Loucy (cell line): Measurements from ENCODE around the gene SMYD1.

Source experiments
- H2AFZ ChIP-seq: fragments of 200-600 bp; sonication (generic); 2 replicates; pipeline ENCODE4 v1.6.0; 2016; ENCODE audit warnings: antibody characterized with exemption, mild to moderate bottlenecking, low read length, moderate library complexity
- H3F3A ChIP-seq: fragments of 200-600 bp; 2 replicates; pipeline ENCODE4 v1.6.0; 2016; ENCODE audit warnings: antibody characterized with exemption, low read depth, mild to moderate bottlenecking
- H3K27me3 ChIP-seq: fragments of 200-600 bp; sonication (generic); 2 replicates; pipeline ENCODE4 v1.6.1; 2014; ENCODE audit warnings: low read length, mild to moderate bottlenecking; ENCODE audit not compliant: insufficient read depth, poor library complexity, severe bottlenecking
- H3K36me3 ChIP-seq: fragments of 200-600 bp; sonication (generic); 2 replicates; pipeline ENCODE4 v1.6.1; 2016; ENCODE audit warnings: low read length; ENCODE audit not compliant: insufficient read depth
- H3K4me1 ChIP-seq: fragments of 200-600 bp; sonication (generic); 2 replicates; pipeline ENCODE4 v1.5.1; 2014; ENCODE audit warnings: low read length, mild to moderate bottlenecking; ENCODE audit not compliant: insufficient read depth, poor library complexity, severe bottlenecking
- H3K4me2 ChIP-seq: fragments of 200-600 bp; sonication (generic); 2 replicates; pipeline ENCODE4 v1.6.0; 2014; ENCODE audit warnings: antibody characterized with exemption, low read length, low read depth, mild to moderate bottlenecking; ENCODE audit not compliant: poor library complexity, severe bottlenecking
- H3K4me3 ChIP-seq: fragments of 200-600 bp; sonication (generic); 2 replicates; pipeline ENCODE4 v1.5.1; 2014; ENCODE audit warnings: low read length, mild to moderate bottlenecking, mixed read lengths; ENCODE audit not compliant: poor library complexity, severe bottlenecking
- H3K79me2 ChIP-seq: fragments of 200-600 bp; sonication (generic); 2 replicates; pipeline ENCODE4 v1.6.1; 2014; ENCODE audit warnings: low read length; ENCODE audit not compliant: insufficient read depth
- H3K9ac ChIP-seq: fragments of 200-600 bp; sonication (generic); 2 replicates; pipeline ENCODE4 v1.6.0; 2014; ENCODE audit warnings: mild to moderate bottlenecking, low read depth, low read length, moderate library complexity; ENCODE audit not compliant: poor library complexity, severe bottlenecking
- H3K9me2 ChIP-seq: fragments of 200-600 bp; sonication (generic); replicated peaks from 2 replicates; pipeline ENCODE4 v1.6.1; 2016; ENCODE audit warnings: low read depth, low read length, mixed read lengths
- H3K9me3 ChIP-seq: fragments of 200-600 bp; sonication (generic); 2 replicates; pipeline ENCODE4 v1.6.1; 2014; ENCODE audit warnings: mild to moderate bottlenecking, antibody characterized with exemption, low read length, low read depth; ENCODE audit not compliant: insufficient read depth
- H4K20me1 ChIP-seq: fragments of 200-600 bp; sonication (generic); 2 replicates; pipeline ENCODE4 v1.6.0; 2014; ENCODE audit warnings: antibody characterized with exemption, low read length, mild to moderate bottlenecking; ENCODE audit not compliant: insufficient read depth, poor library complexity, severe bottlenecking
- EZH2phosphoT487 ChIP-seq: fragments of 200-600 bp; IDR thresholded peaks from 2 replicates; pipeline ENCODE4 v1.6.1; 2018; ENCODE audit warnings: antibody characterized with exemption, mild to moderate bottlenecking, moderate library complexity, borderline replicate concordance
- TF ChIP-seq, protein P1 (sequence below): fragments of 200-600 bp; sonication (generic); conservative IDR thresholded peaks from 2 replicates; pipeline ENCODE4 v1.5.1; 2014; ENCODE audit warnings: mild to moderate bottlenecking, antibody characterized with exemption, low read length

The SMYD1 gene

GRCh38 chr2:88144271-88144670 is 76.6 kb downstream of the SMYD1 start:
- Histone ChIP-seq H3K4me3 (no peak overlapping the region), H3K27me3 (no peaks in the 10 kb centered on the region), H3K9me2 (no peaks in the 10 kb centered on the region), H3K4me1 (no peaks in the 10 kb centered on the region), H4K20me1 (no peaks in the 10 kb centered on the region), H2AFZ (no peak overlapping the region), H3K4me2 (no peak overlapping the region), H3K9me3 (peaks cover 6% of the 10 kb centered on the region; the same call in 1 of the 2 replicates), H3K9ac (no peak overlapping the region), H3K36me3 (no peaks in the 10 kb centered on the region), H3F3A (no peaks in the 10 kb centered on the region), H3K79me2 (no peaks in the 10 kb centered on the region)
- no peak for TF ChIP-seq EZH2phosphoT487
- TF ChIP-seq, protein P1, sequence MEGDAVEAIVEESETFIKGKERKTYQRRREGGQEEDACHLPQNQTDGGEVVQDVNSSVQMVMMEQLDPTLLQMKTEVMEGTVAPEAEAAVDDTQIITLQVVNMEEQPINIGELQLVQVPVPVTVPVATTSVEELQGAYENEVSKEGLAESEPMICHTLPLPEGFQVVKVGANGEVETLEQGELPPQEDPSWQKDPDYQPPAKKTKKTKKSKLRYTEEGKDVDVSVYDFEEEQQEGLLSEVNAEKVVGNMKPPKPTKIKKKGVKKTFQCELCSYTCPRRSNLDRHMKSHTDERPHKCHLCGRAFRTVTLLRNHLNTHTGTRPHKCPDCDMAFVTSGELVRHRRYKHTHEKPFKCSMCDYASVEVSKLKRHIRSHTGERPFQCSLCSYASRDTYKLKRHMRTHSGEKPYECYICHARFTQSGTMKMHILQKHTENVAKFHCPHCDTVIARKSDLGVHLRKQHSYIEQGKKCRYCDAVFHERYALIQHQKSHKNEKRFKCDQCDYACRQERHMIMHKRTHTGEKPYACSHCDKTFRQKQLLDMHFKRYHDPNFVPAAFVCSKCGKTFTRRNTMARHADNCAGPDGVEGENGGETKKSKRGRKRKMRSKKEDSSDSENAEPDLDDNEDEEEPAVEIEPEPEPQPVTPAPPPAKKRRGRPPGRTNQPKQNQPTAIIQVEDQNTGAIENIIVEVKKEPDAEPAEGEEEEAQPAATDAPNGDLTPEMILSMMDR, result no peak

DNA sequence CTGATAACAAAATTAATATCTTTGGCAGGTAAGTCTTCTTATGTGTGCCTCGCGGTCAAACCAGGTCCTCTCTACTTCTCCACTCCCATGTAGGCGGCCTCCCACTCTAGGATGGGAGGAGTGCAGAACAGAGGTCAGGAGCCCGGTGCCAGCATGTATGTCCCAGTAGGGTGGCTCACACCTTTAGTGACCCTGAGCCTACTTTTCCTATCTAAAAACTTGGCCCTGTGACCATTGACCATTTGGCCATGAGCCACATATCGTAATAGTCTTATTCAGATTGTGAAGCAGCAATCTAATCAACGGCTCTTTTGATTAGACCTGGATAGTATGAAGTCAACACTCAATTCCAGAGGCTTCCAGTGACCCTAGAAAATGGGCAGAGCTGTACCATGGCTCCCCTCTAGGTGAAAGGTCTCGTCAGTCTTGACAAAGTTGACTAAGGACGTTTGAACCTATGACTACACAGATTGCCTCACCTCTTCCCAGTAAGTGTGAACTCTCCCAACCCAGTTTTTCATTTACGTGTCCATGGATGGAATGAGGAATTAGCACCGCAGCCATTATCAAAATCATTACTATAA is 77.4 kb downstream of the SMYD1 start:
- TF ChIP-seq, protein P1, result no peak
- TF ChIP-seq EZH2phosphoT487, result no peak
- H3K4me1 ChIP-seq, result no peaks in the 10 kb centered on the region

GRCh38 chr2:88146590-88146989 is 79.0 kb downstream of the SMYD1 start:
- Histone ChIP-seq H3K4me1 (no peaks in the 10 kb centered on the region), H4K20me1 (no peaks in the 10 kb centered on the region), H3K36me3 (no peaks in the 10 kb centered on the region), H3K79me2 (no peaks in the 10 kb centered on the region), H3K27me3 (no peaks in the 10 kb centered on the region), H3K4me2 (no peak overlapping the region), H3K4me3 (no peak overlapping the region), H3K9me3 (peaks cover 7% of the 10 kb centered on the region; the same call in 1 of the 2 replicates), H3K9me2 (no peaks in the 10 kb centered on the region), H2AFZ (no peak overlapping the region), H3F3A (no peaks in the 10 kb centered on the region), H3K9ac (no peak overlapping the region)
- TF ChIP-seq, protein P1, result no peak
- TF ChIP-seq EZH2phosphoT487, result no peak

More for the DNA sequence above, 77.4 kb downstream of the SMYD1 start:
- H3K9me2 ChIP-seq, result no peaks in the 10 kb centered on the region
- no peak overlapping the region for H3K4me2 ChIP-seq
- H3F3A ChIP-seq, result no peaks in the 10 kb centered on the region
- H3K9me3 ChIP-seq, result peaks cover 7% of the 10 kb centered on the region; the same call in 1 of the 2 replicates
- H4K20me1 ChIP-seq, result no peaks in the 10 kb centered on the region
- H3K9ac ChIP-seq, result no peak overlapping the region
- H3K79me2 ChIP-seq, result no peaks in the 10 kb centered on the region
- no peak overlapping the region for H2AFZ ChIP-seq
- H3K27me3 ChIP-seq, result no peaks in the 10 kb centered on the region
- H3K4me3 ChIP-seq, result no peak overlapping the region
- H3K36me3 ChIP-seq, result no peaks in the 10 kb centered on the region
